Stomach smooth muscle (tissue), 2 donors: Measurements from ENCODE around the gene SLC25A19.

ENCODE experiments used
- H3K27ac ChIP-seq: one replicate; pipeline ENCODE4 v1.7.0; 2013; ENCODE audit warnings: mild to moderate bottlenecking, low read length, inconsistent platforms
- H3K27me3 ChIP-seq, 2 donors: one replicate each; pipeline ENCODE4 v1.7.0; 2013; ENCODE audit warnings: low read length in 2 of 2; ENCODE audit not compliant: insufficient read depth in 2 of 2, control insufficient read depth in 1 of 2
- H3K36me3 ChIP-seq, 2 donors: one replicate each; pipeline ENCODE4 v1.7.0; 2013; ENCODE audit warnings: low read length in 2 of 2; ENCODE audit not compliant: control insufficient read depth in 2 of 2, insufficient read depth in 2 of 2
- H3K4me1 ChIP-seq: one replicate; pipeline ENCODE4 v1.7.0; 2013; ENCODE audit warnings: low read length; ENCODE audit not compliant: control insufficient read depth, insufficient read depth
- H3K4me3 ChIP-seq, 2 donors: one replicate each; pipeline ENCODE4 v1.7.0; 2013; ENCODE audit warnings: low read length in 2 of 2
- H3K9ac ChIP-seq, 2 donors: one replicate each; pipeline ENCODE4 v1.7.0; 2013; ENCODE audit warnings: low read length in 2 of 2, mild to moderate bottlenecking in 1 of 2
- H3K9me3 ChIP-seq, 2 donors: one replicate each; pipeline ENCODE4 v1.7.0; 2013; ENCODE audit warnings: low read length in 2 of 2; ENCODE audit not compliant: control insufficient read depth in 2 of 2
- donor health status: healthy.
- donor health status: Pancreatic carcinoma.

The SLC25A19 gene

GRCh38 chr17:75228847-75229246, 60.4 kb downstream of the SLC25A19 start:
- Histone ChIP-seq H3K4me1 (peaks cover 5% of the 10 kb centered on the region), H3K27me3 (no peaks in the 10 kb centered on the region), H3K4me3 (no peak overlapping the region), H3K9ac (no peak overlapping the region), H3K27ac (peak overlapping the region; percentile 49), H3K36me3 (peaks cover 50 to 58% of the 10 kb centered on the region in 2 donors), H3K9me3 (no peaks in the 10 kb centered on the region)

DNA sequence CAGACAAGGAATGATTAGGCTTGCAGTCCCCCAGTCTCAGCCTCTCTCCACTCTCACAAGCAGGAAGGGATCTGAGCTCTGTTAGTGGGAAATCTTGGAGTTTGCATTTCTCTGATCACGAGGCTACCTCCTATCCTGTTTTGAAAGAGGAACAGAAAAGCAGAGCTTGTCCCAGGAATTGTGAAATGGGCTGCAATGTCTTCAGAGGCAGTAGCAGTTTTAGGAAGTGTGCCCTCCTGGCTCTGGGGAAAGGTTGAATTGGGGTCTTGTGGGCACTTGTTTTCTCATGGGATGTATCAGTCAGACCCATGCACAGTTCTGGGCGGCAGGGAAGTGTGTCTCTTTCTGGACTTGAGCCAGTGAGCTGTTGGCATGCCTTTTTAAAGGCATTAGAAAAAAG, 60.9 kb downstream of the SLC25A19 start:
- H3K4me1 ChIP-seq, result peaks cover 5% of the 10 kb centered on the region
- H3K9ac ChIP-seq, result peak overlapping the region in 1 of 2 donors; percentile 21
- no peaks in the 10 kb centered on the region for H3K27me3 ChIP-seq
- no peaks in the 10 kb centered on the region for H3K9me3 ChIP-seq
- peak overlapping the region; percentile 49 for H3K27ac ChIP-seq
- H3K36me3 ChIP-seq, result peaks cover 50 to 58% of the 10 kb centered on the region in 2 donors
- H3K4me3 ChIP-seq, result no peak overlapping the region

- H3K27me3 ChIP-seq, result no peaks in the 10 kb centered on the region
These were observed 61.5 kb downstream of the SLC25A19 start for GRCh38 chr17:75227729-75228128.

GRCh38 chr17:75225016-75225415, 64.2 kb downstream of the SLC25A19 start:
- no peaks in the 10 kb centered on the region for H3K9me3 ChIP-seq
- no peaks in the 10 kb centered on the region for H3K27me3 ChIP-seq
- H3K27ac ChIP-seq, result no peak overlapping the region
- no peak overlapping the region for H3K4me3 ChIP-seq
- peaks cover 5% of the 10 kb centered on the region for H3K4me1 ChIP-seq
- H3K9ac ChIP-seq, result no peak overlapping the region
- peaks cover 37 to 41% of the 10 kb centered on the region in 2 donors for H3K36me3 ChIP-seq

More at GRCh38 chr17:75227729-75228128, 61.5 kb downstream of the SLC25A19 start:
- Histone ChIP-seq H3K36me3 (peaks cover 47 to 53% of the 10 kb centered on the region in 2 donors), H3K4me1 (peaks cover 5% of the 10 kb centered on the region), H3K27ac (no peak overlapping the region), H3K9me3 (no peaks in the 10 kb centered on the region), H3K4me3 (no peak overlapping the region), H3K9ac (no peak overlapping the region)
